ENCODE measurements around the gene ABLIM2. TPM values are rescaled to one million over a fixed set of nuclear protein-coding genes. Genes with fewer than 3 reads are reported as not detected.

ABLIM2 gene
- total RNA-seq, 4 donors from 2014 or later, result 10.6 to 31.7 (median 20.3) TPM

GRCh38 chr4:7999279-7999678 is 159.3 kb downstream of the ABLIM2 start:
- 95 to 97% methylated on average over 7 of the region's 7 CpGs for WGBS, 2 donors
- no peak for DNase-seq (ENCODE audit: low spot score in 2 of 2)
- TF ChIP-seq POLR2A (IDR thresholded peaks at IDR 0.05) (no peak), CTCF (IDR thresholded peaks at IDR 0.05) (no peak)
- intact Hi-C loops (cut with DNase I; ENCODE audit: low total_unique reads), result no loop called here
- H3K4me3 ChIP-seq (ENCODE audit: low read depth, poor library complexity, severe bottlenecking), result no peak overlapping the region

GRCh38 chr4:7998447-7998846 is 160.2 kb downstream of the ABLIM2 start:
- intact Hi-C loops (cut with DNase I; ENCODE audit: low total_unique reads), result no loop called here
- WGBS, 2 donors, result 87 to 90% methylated on average over 4 to 7 of the region's 8 CpGs
- no peak for DNase-seq (ENCODE audit: low spot score in 2 of 2)

GRCh38 chr4:7995866-7996265 is 162.7 kb downstream of the ABLIM2 start:
- no peak for DNase-seq (ENCODE audit: low spot score in 2 of 2)
- TF ChIP-seq POLR2A (IDR thresholded peaks at IDR 0.05), result no peak
- TF ChIP-seq CTCF (IDR thresholded peaks at IDR 0.05), result no peak
- 70 to 96% methylated on average over 5 of the region's 6 CpGs for WGBS, 2 donors
- intact Hi-C loops (cut with DNase I; ENCODE audit: low total_unique reads), result no loop called here
- H3K4me3 ChIP-seq (ENCODE audit: low read depth, poor library complexity, severe bottlenecking), result no peak overlapping the region

More at GRCh38 chr4:7998447-7998846, 160.2 kb downstream of the ABLIM2 start:
- H3K4me3 ChIP-seq (ENCODE audit: low read depth, poor library complexity, severe bottlenecking), result no peak overlapping the region
- TF ChIP-seq POLR2A (IDR thresholded peaks at IDR 0.05) (no peak), CTCF (IDR thresholded peaks at IDR 0.05) (no peak)

GRCh38 chr4:7995135-7995534 is 163.5 kb downstream of the ABLIM2 start:
- intact Hi-C loops (cut with DNase I; ENCODE audit: low total_unique reads), result no loop called here
- no peak for DNase-seq (ENCODE audit: low spot score in 2 of 2)
- TF ChIP-seq POLR2A (IDR thresholded peaks at IDR 0.05) (no peak), CTCF (IDR thresholded peaks at IDR 0.05) (no peak)
- 89 to 93% methylated on average over 7 of the region's 7 CpGs for WGBS, 2 donors
- no peak overlapping the region for H3K4me3 ChIP-seq (ENCODE audit: low read depth, poor library complexity, severe bottlenecking)

- no peak overlapping the region for H3K4me3 ChIP-seq (ENCODE audit: low read depth, poor library complexity, severe bottlenecking)
- TF ChIP-seq POLR2A (IDR thresholded peaks at IDR 0.05) (no peak), CTCF (IDR thresholded peaks at IDR 0.05) (no peak)
- DNase-seq (ENCODE audit: low spot score in 2 of 2), result no peak
- 88 to 91% methylated on average over 6 of the region's 6 CpGs for WGBS, 2 donors
- intact Hi-C loops (cut with DNase I; ENCODE audit: low total_unique reads), result no loop called here
Observed at GRCh38 chr4:7993671-7994070, 164.9 kb downstream of the ABLIM2 start.

- DNase-seq (ENCODE audit: low spot score in 2 of 2), result no peak
- intact Hi-C loops (cut with DNase I; ENCODE audit: low total_unique reads), result no loop called here
- H3K4me3 ChIP-seq (ENCODE audit: low read depth, poor library complexity, severe bottlenecking), result no peak overlapping the region
- TF ChIP-seq CTCF (IDR thresholded peaks at IDR 0.05) (no peak), POLR2A (IDR thresholded peaks at IDR 0.05) (no peak)
- 85 to 88% methylated on average over 10 to 11 of the region's 11 CpGs for WGBS, 2 donors
Observed at GRCh38 chr4:7992846-7993245, 165.8 kb downstream of the ABLIM2 start.

Measured in lower leg skin (tissue), 4 donors.